CD4-positive, alpha-beta T cell treated with Interleukin-2 at 100 ng/mL for 4 hours (primary cell): ENCODE results near the gene MACROD2.

Source experiments
- DNase-seq: peaks from one replicate; pipeline ENCODE4 v3.0.0-alpha.2; 2020; ENCODE audit warnings: low spot score

The MACROD2 gene

GRCh38 chr20:15222502-15223330 is 1227.4 kb downstream of the MACROD2 start:
- no peak for DNase-seq

GRCh38 chr20:15224199-15224598 is 1228.9 kb downstream of the MACROD2 start:
- DNase-seq: no peak

- DNase-seq: no peak
Measured at GRCh38 chr20:15227102-15227501, 1231.8 kb downstream of the MACROD2 start.

- no peak for DNase-seq
Measured at GRCh38 chr20:15232243-15232642, 1236.9 kb downstream of the MACROD2 start.

- DNase-seq: no peak
Measured at GRCh38 chr20:15235471-15236198, 1240.3 kb downstream of the MACROD2 start.

- no peak for DNase-seq
Measured at GRCh38 chr20:15236812-15237211, 1241.5 kb downstream of the MACROD2 start.

GRCh38 chr20:15239542-15240206 is 1244.4 kb downstream of the MACROD2 start:
- no peak for DNase-seq

- no peak for DNase-seq
Measured at GRCh38 chr20:15240801-15241200, 1245.5 kb downstream of the MACROD2 start.

- no peak for DNase-seq
Measured at GRCh38 chr20:15241681-15242080, 1246.4 kb downstream of the MACROD2 start.

- no peak for DNase-seq
Measured at GRCh38 chr20:15242773-15243172, 1247.5 kb downstream of the MACROD2 start.

- no peak for DNase-seq
Measured at GRCh38 chr20:15245896-15246295, 1250.6 kb downstream of the MACROD2 start.

- DNase-seq: no peak
Measured at GRCh38 chr20:15248618-15249395, 1253.5 kb downstream of the MACROD2 start.

GRCh38 chr20:15251171-15251570 is 1255.9 kb downstream of the MACROD2 start:
- DNase-seq: no peak

- DNase-seq: no peak
Measured at GRCh38 chr20:15252304-15252703, 1257.0 kb downstream of the MACROD2 start.

- DNase-seq: no peak
Measured at GRCh38 chr20:15253431-15253830, 1258.1 kb downstream of the MACROD2 start.

- DNase-seq: no peak
Measured at GRCh38 chr20:15256676-15257568, 1261.6 kb downstream of the MACROD2 start.

- no peak for DNase-seq
Measured at GRCh38 chr20:15257569-15257870, 1262.2 kb downstream of the MACROD2 start.

- no peak for DNase-seq
Measured at GRCh38 chr20:15265581-15266309, 1270.4 kb downstream of the MACROD2 start.

GRCh38 chr20:15267935-15268334 is 1272.6 kb downstream of the MACROD2 start:
- no peak for DNase-seq

GRCh38 chr20:15278041-15278440 is 1282.7 kb downstream of the MACROD2 start:
- DNase-seq: no peak
